Gastrocnemius medialis (tissue), 4 donors: ENCODE results near the gene CALR.

ENCODE experiments used
- CTCF ChIP-seq, 5 experiments: fragments of 450-650 bp in 3 of 5; fragments of 200-600 bp in 2 of 5; sonication (generic) in 2 of 5; IDR thresholded peaks in 4 of 5; conservative IDR thresholded peaks in 1 of 5; 1 replicate in 4 of 5; 2 replicates in 1 of 5; pipeline ENCODE4 v1.5.1; 2016 to 2019; ENCODE audit warnings: antibody characterized with exemption in 5 of 5, mild to moderate bottlenecking in 3 of 5, moderate library complexity in 3 of 5
- POLR2A ChIP-seq, 2 donors: fragments of 450-650 bp; IDR thresholded peaks; one replicate each; pipeline ENCODE4 v1.6.1; 2017; ENCODE audit warnings: antibody characterized with exemption in 2 of 2, mild to moderate bottlenecking in 2 of 2, moderate library complexity in 2 of 2

- TF ChIP-seq POLR2A (IDR thresholded peaks at IDR 0.05) = no peak
- no peak for TF ChIP-seq CTCF (IDR thresholded peaks at IDR 0.05 in 4 of 5, conservative IDR thresholded peaks at IDR 0.05 in 1 of 5)
These were observed 25.3 kb upstream of the CALR start for GRCh38 chr19:12913011-12913561.
